GM12878 (cell line): ENCODE data around the gene PDSS2. TPM values are rescaled to one million over a fixed set of nuclear protein-coding genes. Genes with fewer than 3 reads are reported as not detected.

Experiments
- ATAC-seq: fragments of 200-7000 bp; cut with Tn5 transposase; 3 replicates; pipeline ENCODE4 v1.9.1; 2020; ENCODE audit warnings: mild to moderate bottlenecking, moderate library complexity
- BruUV-seq: library from RNA; stranded (reverse); fragments of 400-500 nt; replicated peaks from 2 replicates; lab custom pipeline; 2021; lab: Mats Ljungman, UMichigan
- CTCF ChIA-PET: fragments of 300-600 bp; sonication (Branson Sonifier 250); formaldehyde crosslinking; extraction: SDS; loops from one replicate; lab custom pipeline; 2021; ENCODE audit warnings: inconsistent platforms; lab: Yijun Ruan, JAX
- POLR2A ChIA-PET: fragments of 350-600 bp; formaldehyde crosslinking; extraction: SDS; loops from one replicate; lab custom pipeline; 2021; ENCODE audit warnings: inconsistent platforms; lab: Charles Lee
- RAD21 ChIA-PET: fragments of 300-600 bp; sonication (Branson Sonifier 250); formaldehyde crosslinking; loops from one replicate; lab custom pipeline; 2023; ENCODE audit warnings: antibody characterized with exemption; ENCODE audit not compliant: unreplicated experiment; lab: Charles Lee
- SMC1A ChIA-PET: fragments of 300-600 bp; sonication (Branson Sonifier 250); formaldehyde crosslinking; loops from one replicate; lab custom pipeline; 2023; ENCODE audit not compliant: unreplicated experiment, uncharacterized antibody; lab: Charles Lee
- DNase-seq: peaks from one replicate; pipeline ENCODE4 v3.0.0-alpha.2; 2011; ENCODE audit warnings: low read depth, low spot score
- FAIRE-seq: peaks from 3 replicates; lab custom pipeline; 2011; peaks lifted over from hg19 to GRCh38; lab: Jason Lieb, UNC
- H2AFZ ChIP-seq: 2 replicates; pipeline ENCODE4 v1.6.0; 2011; ENCODE audit warnings: low read depth, low read length, control low read depth; ENCODE audit not compliant: control insufficient read depth
- H3K27ac ChIP-seq: 2 replicates; pipeline ENCODE4 v1.5.1; 2011; ENCODE audit warnings: control low read depth; ENCODE audit not compliant: control insufficient read depth, insufficient read depth
- H3K27me3 ChIP-seq, 2 experiments: replicated peaks in 1 of 2; 2 replicates each; pipeline versions ENCODE4 v1.6.0 to v1.6.1; 2011; ENCODE audit warnings: low read length in 1 of 2; ENCODE audit not compliant: control insufficient read depth in 2 of 2, insufficient read depth in 2 of 2
- H3K36me3 ChIP-seq, 2 experiments: 2 replicates each; pipeline ENCODE4 v1.5.1; 2011; ENCODE audit warnings: low read length in 1 of 2; ENCODE audit not compliant: control insufficient read depth in 2 of 2, insufficient read depth in 2 of 2
- H3K4me1 ChIP-seq: 2 replicates; pipeline ENCODE4 v1.6.1; 2011; ENCODE audit warnings: mild to moderate bottlenecking, low read length, moderate library complexity, mixed read lengths; ENCODE audit not compliant: control insufficient read depth, insufficient read depth
- H3K4me2 ChIP-seq: 2 replicates; pipeline ENCODE4 v1.6.0; 2011; ENCODE audit warnings: control low read depth; ENCODE audit not compliant: control insufficient read depth, insufficient read depth
- H3K4me3 ChIP-seq: fragments of 200-600 bp; sonication (generic); 2 replicates; pipeline ENCODE4 v1.5.1; 2016
- H3K79me2 ChIP-seq: 2 replicates; pipeline ENCODE4 v1.6.0; 2011; ENCODE audit warnings: low read length; ENCODE audit not compliant: control insufficient read depth, insufficient read depth
- H3K9ac ChIP-seq: 2 replicates; pipeline ENCODE4 v1.8.0; 2011; ENCODE audit warnings: low read length, control low read depth, mixed read lengths; ENCODE audit not compliant: control insufficient read depth, insufficient read depth
- H3K9me3 ChIP-seq: replicated peaks from 3 replicates; pipeline ENCODE4 v1.5.1; 2011; ENCODE audit warnings: mild to moderate bottlenecking, low read length; ENCODE audit not compliant: control insufficient read depth, insufficient read depth
- H4K20me1 ChIP-seq: 2 replicates; pipeline ENCODE4 v1.6.0; 2011; ENCODE audit not compliant: control insufficient read depth, insufficient read depth
- CBX5 ChIP-seq: sonication (generic); IDR thresholded peaks from 2 replicates; pipeline ENCODE4 v1.6.1; 2016; ENCODE audit warnings: low read depth, moderate library complexity, mild to moderate bottlenecking, inconsistent platforms
- CHD1 ChIP-seq: IDR thresholded peaks from 2 replicates; pipeline ENCODE4 v1.6.1; 2012; ENCODE audit warnings: low read depth, low read length, improper control_type of control experiment
- CREB1 ChIP-seq: IDR thresholded peaks from 2 replicates; pipeline ENCODE4 v1.6.1; 2012; ENCODE audit warnings: low read depth, mild to moderate bottlenecking, inconsistent platforms
- ESRRA ChIP-seq: IDR thresholded peaks from 2 replicates; pipeline ENCODE4 v1.6.1; 2012; ENCODE audit warnings: mild to moderate bottlenecking, low read length, improper control_type of control experiment
- HDAC2 ChIP-seq: fragments of 200-600 bp; sonication (generic); IDR thresholded peaks from 2 replicates; pipeline ENCODE4 v1.6.1; 2017
- HDGF ChIP-seq: fragments of 450-650 bp; IDR thresholded peaks from 2 replicates; pipeline ENCODE4 v1.6.1; 2016; ENCODE audit warnings: antibody characterized with exemption
- IRF3 ChIP-seq: fragments of 450-650 bp; IDR thresholded peaks from 2 replicates; pipeline ENCODE4 v1.6.1; 2014; ENCODE audit warnings: mild to moderate bottlenecking
- MYC ChIP-seq: IDR thresholded peaks from 2 replicates; pipeline ENCODE4 v1.6.1; 2011; ENCODE audit warnings: mild to moderate bottlenecking, low read length, moderate library complexity, inconsistent platforms; ENCODE audit not compliant: insufficient read depth, insufficient replicate concordance, insufficient read length, severe bottlenecking
- NBN ChIP-seq: fragments of 450-650 bp; IDR thresholded peaks from 2 replicates; pipeline ENCODE4 v1.6.1; 2016
- NR2F1 ChIP-seq: fragments of 450-650 bp; conservative IDR thresholded peaks from 2 replicates; pipeline ENCODE4 v1.6.1; 2017; ENCODE audit warnings: mild to moderate bottlenecking
- POU2F2 ChIP-seq: IDR thresholded peaks from 3 replicates; pipeline ENCODE4 v1.6.1; 2011; ENCODE audit warnings: low read depth, mild to moderate bottlenecking, low read length, borderline replicate concordance
- SMAD1 ChIP-seq: fragments of 450-650 bp; IDR thresholded peaks from 2 replicates; pipeline ENCODE4 v1.6.1; 2018; ENCODE audit warnings: mild to moderate bottlenecking, low read depth; ENCODE audit not compliant: partially characterized antibody
- in situ Hi-C: fragments of 300-500 bp; cut with MboI; formaldehyde crosslinking; loops from 9 replicates; pipeline ENCODE4 v1.14.3; 2018; ENCODE audit warnings: mixed read lengths
- intact Hi-C: fragments of 100-400 bp; cut with micrococcal nuclease; formaldehyde crosslinking; loops from one replicate; pipeline ENCODE4 v1.14.2; 2022; ENCODE audit not compliant: unreplicated experiment
- polyA plus RNA-seq, 11 experiments: library from polyadenylated mRNA; depleted of rRNA in 4 of 11; unstranded in 6 of 11; stranded (reverse) in 5 of 11; fragments of >200 nt; fragmentation: Nextera tagmentation in 4 of 11; fragmentation: Illumina TruSeq in 1 of 11; extraction: Ambion mirVana in 4 of 11; extraction: Trizol in 1 of 11; gene quantifications; 1 replicate in 1 of 11; 2 replicates in 10 of 11; pipeline versions ENCODE4 v1.2.1 to v1.2.3, GENCODE V29; 2011 to 2016; ENCODE audit warnings: inconsistent platforms in 2 of 11, missing spikeins in 2 of 11, low read depth in 1 of 11
- total RNA-seq, 4 experiments: library from RNA; depleted of rRNA in 3 of 4; stranded (reverse); fragments of >200 nt in 3 of 4; fragmentation: Illumina TruSeq in 1 of 4; extraction: Trizol in 1 of 4; gene quantifications; 2 replicates each; pipeline versions ENCODE4 v1.2.1 to v1.2.3, GENCODE V29; 2013 to 2021
- TF ChIP-seq, protein P1 (sequence below), 3 experiments: IDR thresholded peaks in 2 of 3; conservative IDR thresholded peaks in 1 of 3; 2 replicates each; pipeline ENCODE4 v1.5.1; 2011; ENCODE audit warnings: low read depth in 3 of 3, low read length in 3 of 3, mild to moderate bottlenecking in 3 of 3, control low read depth in 2 of 3, moderate library complexity in 2 of 3, inconsistent platforms in 1 of 3, mixed read lengths in 1 of 3; ENCODE audit not compliant: control insufficient read depth in 2 of 3, insufficient read depth in 1 of 3; ENCODE audit errors: extremely low read depth in 1 of 3
- TF ChIP-seq, protein P2 (sequence below): fragments of 450-650 bp; formaldehyde crosslinking; IDR thresholded peaks from 2 replicates; pipeline ENCODE4 v1.4.0; 2020; ENCODE audit warnings: mild to moderate bottlenecking, moderate library complexity

The PDSS2 gene
- total and polyA plus RNA-seq, 10 of the 15 experiments (the other 5 are each of a cell fraction or from before 2014, with no cell fraction given) = 7.7 to 15.5 (median 9.6) TPM

GRCh38 chr6:107214655-107215054 lies 244.7 kb downstream of the PDSS2 start:
- ChIA-PET CTCF (no interaction called here), POLR2A (no interaction called here), RAD21 (no interaction called here), SMC1A (no interaction called here)
- no peaks in the 10 kb centered on the region for H3K36me3 ChIP-seq
- no peaks in the 10 kb centered on the region for H3K9me3 ChIP-seq
- in situ Hi-C loops = no loop called here
- no peak for FAIRE-seq
- no peak overlapping the region for H3K4me2 ChIP-seq
- no peaks in the 10 kb centered on the region for H4K20me1 ChIP-seq
- H3K4me1 ChIP-seq = no peaks in the 10 kb centered on the region
- BruUV-seq = no TSS peak
- ATAC-seq = no peak
- no peak overlapping the region for H3K9ac ChIP-seq
- H3K27me3 ChIP-seq = no peaks in the 10 kb centered on the region
- intact Hi-C loops = no loop called here
- H3K4me3 ChIP-seq = no peak overlapping the region
- H3K27ac ChIP-seq = no peak overlapping the region
- no peaks in the 10 kb centered on the region for H3K79me2 ChIP-seq
- DNase-seq = no peak
- no peak overlapping the region for H2AFZ ChIP-seq
- TF ChIP-seq POU2F2 (no peak), CHD1 (no peak), MYC (no peak), NR2F1 (no peak), HDAC2 (no peak), HDGF (no peak), CBX5 (no peak), NBN (no peak), CREB1 (no peak), IRF3 (no peak), SMAD1 (no peak), ESRRA (no peak)
- TF ChIP-seq, protein P1, sequence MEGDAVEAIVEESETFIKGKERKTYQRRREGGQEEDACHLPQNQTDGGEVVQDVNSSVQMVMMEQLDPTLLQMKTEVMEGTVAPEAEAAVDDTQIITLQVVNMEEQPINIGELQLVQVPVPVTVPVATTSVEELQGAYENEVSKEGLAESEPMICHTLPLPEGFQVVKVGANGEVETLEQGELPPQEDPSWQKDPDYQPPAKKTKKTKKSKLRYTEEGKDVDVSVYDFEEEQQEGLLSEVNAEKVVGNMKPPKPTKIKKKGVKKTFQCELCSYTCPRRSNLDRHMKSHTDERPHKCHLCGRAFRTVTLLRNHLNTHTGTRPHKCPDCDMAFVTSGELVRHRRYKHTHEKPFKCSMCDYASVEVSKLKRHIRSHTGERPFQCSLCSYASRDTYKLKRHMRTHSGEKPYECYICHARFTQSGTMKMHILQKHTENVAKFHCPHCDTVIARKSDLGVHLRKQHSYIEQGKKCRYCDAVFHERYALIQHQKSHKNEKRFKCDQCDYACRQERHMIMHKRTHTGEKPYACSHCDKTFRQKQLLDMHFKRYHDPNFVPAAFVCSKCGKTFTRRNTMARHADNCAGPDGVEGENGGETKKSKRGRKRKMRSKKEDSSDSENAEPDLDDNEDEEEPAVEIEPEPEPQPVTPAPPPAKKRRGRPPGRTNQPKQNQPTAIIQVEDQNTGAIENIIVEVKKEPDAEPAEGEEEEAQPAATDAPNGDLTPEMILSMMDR (IDR thresholded peaks at IDR 0.05 in 2 of 3, conservative IDR thresholded peaks at IDR 0.05 in 1 of 3; ENCODE audit: control insufficient read depth in 2 of 3, extremely low read depth in 1 of 3, insufficient read depth in 1 of 3, low read depth in 3 of 3, low read length in 3 of 3) = no peak
- TF ChIP-seq, protein P2, sequence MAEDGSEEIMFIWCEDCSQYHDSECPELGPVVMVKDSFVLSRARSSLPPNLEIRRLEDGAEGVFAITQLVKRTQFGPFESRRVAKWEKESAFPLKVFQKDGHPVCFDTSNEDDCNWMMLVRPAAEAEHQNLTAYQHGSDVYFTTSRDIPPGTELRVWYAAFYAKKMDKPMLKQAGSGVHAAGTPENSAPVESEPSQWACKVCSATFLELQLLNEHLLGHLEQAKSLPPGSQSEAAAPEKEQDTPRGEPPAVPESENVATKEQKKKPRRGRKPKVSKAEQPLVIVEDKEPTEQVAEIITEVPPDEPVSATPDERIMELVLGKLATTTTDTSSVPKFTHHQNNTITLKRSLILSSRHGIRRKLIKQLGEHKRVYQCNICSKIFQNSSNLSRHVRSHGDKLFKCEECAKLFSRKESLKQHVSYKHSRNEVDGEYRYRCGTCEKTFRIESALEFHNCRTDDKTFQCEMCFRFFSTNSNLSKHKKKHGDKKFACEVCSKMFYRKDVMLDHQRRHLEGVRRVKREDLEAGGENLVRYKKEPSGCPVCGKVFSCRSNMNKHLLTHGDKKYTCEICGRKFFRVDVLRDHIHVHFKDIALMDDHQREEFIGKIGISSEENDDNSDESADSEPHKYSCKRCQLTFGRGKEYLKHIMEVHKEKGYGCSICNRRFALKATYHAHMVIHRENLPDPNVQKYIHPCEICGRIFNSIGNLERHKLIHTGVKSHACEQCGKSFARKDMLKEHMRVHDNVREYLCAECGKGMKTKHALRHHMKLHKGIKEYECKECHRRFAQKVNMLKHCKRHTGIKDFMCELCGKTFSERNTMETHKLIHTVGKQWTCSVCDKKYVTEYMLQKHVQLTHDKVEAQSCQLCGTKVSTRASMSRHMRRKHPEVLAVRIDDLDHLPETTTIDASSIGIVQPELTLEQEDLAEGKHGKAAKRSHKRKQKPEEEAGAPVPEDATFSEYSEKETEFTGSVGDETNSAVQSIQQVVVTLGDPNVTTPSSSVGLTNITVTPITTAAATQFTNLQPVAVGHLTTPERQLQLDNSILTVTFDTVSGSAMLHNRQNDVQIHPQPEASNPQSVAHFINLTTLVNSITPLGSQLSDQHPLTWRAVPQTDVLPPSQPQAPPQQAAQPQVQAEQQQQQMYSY = no peak
